ENCODE results near the gene OR6N1. TPM values are rescaled to one million over a fixed set of nuclear protein-coding genes. Genes with fewer than 3 reads are reported as not detected.
A peak's percentile ranks its signal among the peaks of the same experiment; 100 is the strongest.

The OR6N1 gene
- total and polyA plus RNA-seq, 9 of the 15 experiments (the other 6 are each of a cell fraction or from before 2014, with no cell fraction given): 0.01 to 0.07 TPM; not detected in 7

GRCh38 chr1:158732524-158732923 lies 39.5 kb downstream of the OR6N1 start (continued):
- TF ChIP-seq SRSF7 (optimal IDR thresholded peaks at IDR 0.05; ENCODE audit: low read depth, low read length) (no peak), SOX6 (IDR thresholded peaks at IDR 0.05) (peak; percentile 51; the same call in 1 of the 2 replicates), JUND (IDR thresholded peaks at IDR 0.05; ENCODE audit: borderline replicate concordance, low read depth, low read length) (peak; percentile 42; the same call in 1 of the 2 replicates), JUND (tag; IDR thresholded peaks at IDR 0.05; ENCODE audit: borderline replicate concordance, low read depth, low read length) (no peak; the same call in 2 of the 3 replicates), CTBP1 (IDR thresholded peaks at IDR 0.05; ENCODE audit: borderline replicate concordance) (peak; percentile 86), TEAD2 (tag; IDR thresholded peaks at IDR 0.05) (peak; percentile 65; the same call in 1 of the 2 replicates), ZNF449 (CRISPR knock-in tag; IDR thresholded peaks at IDR 0.05) (no peak), LEF1 (IDR thresholded peaks at IDR 0.05) (peak; percentile 57; the same call in 1 of the 2 replicates), TEAD4 (IDR thresholded peaks at IDR 0.05; ENCODE audit: low read length) (peak; percentile 92), TEAD4 (CRISPR knock-in tag; IDR thresholded peaks at IDR 0.05; ENCODE audit: borderline replicate concordance) (no peak), ZMIZ1 (IDR thresholded peaks at IDR 0.05; ENCODE audit: low read depth in 2 of 2, low read length in 2 of 2) (no peak), SMARCE1 (IDR thresholded peaks at IDR 0.05) (peak; percentile 85), RFX7 (CRISPR knock-in tag; IDR thresholded peaks at IDR 0.05) (no peak), THRAP3 (IDR thresholded peaks at IDR 0.05; ENCODE audit: borderline replicate concordance) (no peak), RCOR1 (IDR thresholded peaks at IDR 0.05; ENCODE audit: borderline replicate concordance in 1 of 2, low read depth in 2 of 2, low read length in 2 of 2) (peak in 1 of 2 experiments; percentile 88; a peak in 1 of 4 replicates), MLX (CRISPR knock-in tag; conservative IDR thresholded peaks at IDR 0.05) (no peak), SMARCC2 (IDR thresholded peaks at IDR 0.05; ENCODE audit: low read depth) (peak; percentile 62; the same call in 1 of the 2 replicates), TAL1 (IDR thresholded peaks at IDR 0.05) (peak; percentile 83), EP300 (IDR thresholded peaks at IDR 0.05; ENCODE audit: low read length) (peak; percentile 76), ARNT (IDR thresholded peaks at IDR 0.05) (no peak), ZFP30 (CRISPR knock-in tag; IDR thresholded peaks at IDR 0.05; ENCODE audit: borderline replicate concordance) (no peak), HDAC2 (IDR thresholded peaks at IDR 0.05) (0 out of 2 replicates have a peak, but pooled peaks have one; percentile 26), CBX5 (IDR thresholded peaks at IDR 0.05; ENCODE audit: borderline replicate concordance, low read depth) (no peak), CBX2 (IDR thresholded peaks at IDR 0.05; ENCODE audit: insufficient read depth, low read length, poor library complexity, severe bottlenecking) (no peak), TCF3 (CRISPR knock-in tag; IDR thresholded peaks at IDR 0.05) (peak; percentile 73), SMARCA4 (IDR thresholded peaks at IDR 0.05) (peak; percentile 91), DMBX1 (CRISPR knock-in tag; IDR thresholded peaks at IDR 0.05; ENCODE audit: borderline replicate concordance) (no peak)

Measured in K562 (cell line).